Heart right ventricle (tissue), 16 donors: ENCODE data around the gene ZNF425. TPM values are rescaled to one million over a fixed set of nuclear protein-coding genes. Genes with fewer than 3 reads are reported as not detected.

Experiments used
- ATAC-seq, 8 donors: fragments of 200-7000 bp; cut with Tn5 transposase; one replicate each; pipeline ENCODE4 v1.9.1; 2020; ENCODE audit warnings: mild to moderate bottlenecking in 8 of 8, moderate library complexity in 8 of 8, moderate number of reproducible peaks in 1 of 8
- DNase-seq, 2 donors: peaks; one replicate each; pipeline ENCODE4 v3.0.0-alpha.2; 2020
- H3K27ac ChIP-seq, 10 donors: fragments of 200-600 bp; sonication (generic) in 2 of 10; one replicate each; pipeline versions ENCODE4 v1.5.0 to v1.8.0; 2020 to 2022; ENCODE audit warnings: mild to moderate bottlenecking in 3 of 10
- H3K27me3 ChIP-seq, 7 donors: fragments of 200-600 bp; one replicate each; pipeline ENCODE4 v1.8.0; 2021 to 2022; ENCODE audit warnings: mild to moderate bottlenecking in 2 of 7
- H3K36me3 ChIP-seq, 9 donors: fragments of 200-600 bp; sonication (generic) in 1 of 9; one replicate each; pipeline versions ENCODE4 v1.5.0 to v1.8.0; 2020 to 2022; ENCODE audit warnings: mild to moderate bottlenecking in 2 of 9
- H3K4me1 ChIP-seq, 9 donors: fragments of 200-600 bp; sonication (generic) in 1 of 9; one replicate each; pipeline versions ENCODE4 v1.5.0 to v1.8.0; 2020 to 2022; ENCODE audit warnings: mild to moderate bottlenecking in 4 of 9
- H3K4me3 ChIP-seq, 10 donors: fragments of 200-600 bp; sonication (generic) in 2 of 10; one replicate each; pipeline versions ENCODE4 v1.5.0 to v1.8.0; 2020 to 2022; ENCODE audit warnings: mild to moderate bottlenecking in 7 of 10, moderate library complexity in 2 of 10
- H3K9me3 ChIP-seq, 11 donors: fragments of 200-600 bp in 10 of 11; sonication (generic) in 2 of 11; one replicate each; pipeline versions ENCODE4 v1.5.0 to v1.8.0; 2013 to 2022; ENCODE audit warnings: mild to moderate bottlenecking in 2 of 11, control low read depth in 1 of 11, moderate library complexity in 1 of 11
- WGBS, 2 donors: extraction: QIAGEN DNeasy Blood & Tissue Kit; methylation state at CpG; one replicate each; pipeline ENCODE4 v1.1.7; 2013; ENCODE audit warnings: inconsistent platforms in 1 of 2; 5-methylcytosine and 5-hydroxymethylcytosine counted together
- intact Hi-C, 10 donors: fragments of 100-400 bp; cut with DNase I; formaldehyde crosslinking; loops; one replicate each; pipeline versions ENCODE4 v1.11.1 to v1.14.2; 2022
- polyA plus RNA-seq, 2 donors: library from polyadenylated mRNA; stranded (reverse); fragments of 200-250 nt; gene quantifications; one replicate each; pipeline ENCODE4 v1.2.3, GENCODE V29; 2013
- total RNA-seq, 10 donors: library from RNA; stranded (reverse); fragmentation: NEBNext Ultra II Directional in 3 of 10; extraction: Animal tissue kit (Norgen Biotek cat#: 25700) in 3 of 10; gene quantifications; one replicate each; pipeline versions ENCODE4 v1.2.1 to v1.2.4, GENCODE V29; 2021 to 2023
- TF ChIP-seq, protein P1 (sequence below), 9 donors: fragments of 200-600 bp; sonication (generic) in 2 of 9; IDR thresholded peaks; one replicate each; pipeline versions ENCODE4 v1.5.0 to v1.8.0; 2021 to 2022; ENCODE audit warnings: antibody characterized with exemption in 9 of 9, mild to moderate bottlenecking in 5 of 9, moderate library complexity in 1 of 9
- donor health status: Arrhythmogenic right ventricular cardiomyopathy.
- donor health status: ischemic (EF 13 %, LVEDD 7.1; RV severe dilation, severe dysfunction).
- donor health status: healthy with polysubstance abuse.
- donor health status: DM: no; HTN: yes; CAD: no.
- donor health status: DM: no; HTN: no; CAD: no.
- donor health status: ischemic (EF 25% LVEDD 6.9; RV normal size, moderate dysfunction).
- donor health status: ischemic (EF 25% LVEDD 5.7; RV mildly dilated, moderate dysfunction).
- donor health status: healthy.
- donor health status: DM: yes; HTN: yes; CAD: no.
- donor health status: Ischemic cardiomyopathy.
- donor health status: ischemic (EF 35%, LVEDD 5.7; RV mildly dilated, moderate dysfunction).
- donor health status: nonischemic (EF 11% LVEDD 7.7; RV severe dilation, severe dysfunction).
- donor health status: DM: yes; HTN: yes; CAD: no.
- donor health status: PGD.
- donor health status: ischemic (EF 29% LVEDD 5.4; RV normal size, mild dysfunction).
- donor health status: nonischemic (EF 23%, LVEDD 6.1; RV moderate dilation, normal function).

Gene ZNF425
- total and polyA plus RNA-seq, 12 donors = 0.28 to 1.2 (median 0.73) TPM

DNA sequence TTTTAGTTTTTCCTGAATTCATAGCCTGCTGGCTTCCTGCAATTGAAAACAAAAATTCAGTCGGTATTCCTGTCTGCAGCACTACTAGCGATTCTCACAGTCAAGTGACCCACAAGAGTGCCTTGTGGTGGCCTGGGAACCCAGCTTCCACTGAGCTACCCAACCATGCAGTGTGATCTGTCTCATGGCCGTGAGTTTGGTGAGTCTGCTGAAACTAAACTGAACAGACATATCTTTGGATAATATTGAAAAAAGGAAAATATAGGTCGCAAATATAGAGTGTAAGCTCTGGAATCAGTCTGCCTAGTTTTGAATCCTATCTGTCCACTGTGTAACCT lies 53.7 kb downstream of the ZNF425 start:
- Histone ChIP-seq H3K36me3 (peaks cover 0 to 74% (median 26%) of the 10 kb centered on the region in 9 donors), H3K4me3 (no peak overlapping the region), H3K27ac (peak overlapping the region in 8 of 10 donors; percentile 21 to 82 (median 56)), H3K9me3 (no peaks in the 10 kb centered on the region), H3K27me3 (no peaks in the 10 kb centered on the region), H3K4me1 (peaks cover 0 to 12% (median 0%) of the 10 kb centered on the region in 9 donors)
- WGBS, 2 donors = 78 to 83% methylated on average over 4 of the region's 4 CpGs
- TF ChIP-seq, protein P1, sequence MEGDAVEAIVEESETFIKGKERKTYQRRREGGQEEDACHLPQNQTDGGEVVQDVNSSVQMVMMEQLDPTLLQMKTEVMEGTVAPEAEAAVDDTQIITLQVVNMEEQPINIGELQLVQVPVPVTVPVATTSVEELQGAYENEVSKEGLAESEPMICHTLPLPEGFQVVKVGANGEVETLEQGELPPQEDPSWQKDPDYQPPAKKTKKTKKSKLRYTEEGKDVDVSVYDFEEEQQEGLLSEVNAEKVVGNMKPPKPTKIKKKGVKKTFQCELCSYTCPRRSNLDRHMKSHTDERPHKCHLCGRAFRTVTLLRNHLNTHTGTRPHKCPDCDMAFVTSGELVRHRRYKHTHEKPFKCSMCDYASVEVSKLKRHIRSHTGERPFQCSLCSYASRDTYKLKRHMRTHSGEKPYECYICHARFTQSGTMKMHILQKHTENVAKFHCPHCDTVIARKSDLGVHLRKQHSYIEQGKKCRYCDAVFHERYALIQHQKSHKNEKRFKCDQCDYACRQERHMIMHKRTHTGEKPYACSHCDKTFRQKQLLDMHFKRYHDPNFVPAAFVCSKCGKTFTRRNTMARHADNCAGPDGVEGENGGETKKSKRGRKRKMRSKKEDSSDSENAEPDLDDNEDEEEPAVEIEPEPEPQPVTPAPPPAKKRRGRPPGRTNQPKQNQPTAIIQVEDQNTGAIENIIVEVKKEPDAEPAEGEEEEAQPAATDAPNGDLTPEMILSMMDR (IDR thresholded peaks at IDR 0.05) = no peak
- DNase-seq (no peak), ATAC-seq (peak in 2 of 8 donors; percentile 15 to 24)
- intact Hi-C loops = no loop called here

DNA sequence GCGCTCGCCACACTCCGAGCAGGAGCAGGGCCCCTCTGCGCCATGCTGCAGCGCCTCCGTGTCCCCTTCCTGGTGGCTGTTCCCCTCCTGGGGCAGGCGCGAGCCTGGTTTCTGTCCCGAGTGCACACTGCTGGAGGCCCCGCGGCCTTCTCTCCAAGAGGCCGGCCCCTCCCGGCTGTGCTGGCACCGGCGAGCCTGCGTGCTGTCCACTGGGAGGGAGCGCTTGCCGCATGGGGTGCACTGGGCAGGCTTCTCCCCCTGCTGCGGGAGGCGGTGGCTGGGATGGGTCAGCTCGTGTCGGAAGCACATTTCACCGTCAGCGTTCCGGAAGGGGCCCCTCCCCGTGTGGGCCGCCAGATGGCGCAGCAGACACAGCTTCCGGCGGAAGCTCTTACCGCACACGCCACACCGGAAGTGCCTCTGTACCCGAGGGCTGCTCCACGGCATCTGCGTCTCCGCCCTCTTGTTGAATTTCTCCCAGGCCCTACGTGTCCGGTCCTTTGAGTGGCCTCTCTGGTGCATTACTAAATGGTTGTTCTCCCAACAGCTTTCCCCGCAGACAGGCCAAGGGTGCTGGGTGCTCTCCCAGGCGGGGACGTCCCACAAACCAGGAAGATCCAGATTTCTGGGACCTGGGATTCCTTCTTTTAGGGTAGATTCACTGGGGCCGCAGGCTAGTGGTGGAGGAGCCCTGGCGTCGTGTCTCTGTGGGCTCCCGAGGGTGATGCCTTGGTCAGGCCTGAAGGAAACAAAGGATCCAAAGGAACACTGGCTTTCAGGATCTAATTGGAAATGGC lies 54.3 kb downstream of the ZNF425 start:
- intact Hi-C loops = no loop called here
- WGBS, 2 donors = 69 to 70% methylated on average over 43 to 46 of the region's 46 CpGs
- Histone ChIP-seq H3K4me1 (peaks cover 0 to 12% (median 0%) of the 10 kb centered on the region in 9 donors), H3K9me3 (no peaks in the 10 kb centered on the region), H3K27me3 (no peaks in the 10 kb centered on the region), H3K27ac (peak overlapping the region in 9 of 10 donors; percentile 21 to 82 (median 55)), H3K4me3 (peak overlapping the region in 1 of 10 donors; percentile 20), H3K36me3 (peaks cover 0 to 70% (median 26%) of the 10 kb centered on the region in 9 donors)
- peak; percentile 45 to 81 (median 62) for ATAC-seq
- TF ChIP-seq, protein P1 (IDR thresholded peaks at IDR 0.05) = peak in 6 of 9 donors; percentile 16 to 46 (median 36)
- DNase-seq = peak in 1 of 2 donors; percentile 42

DNA sequence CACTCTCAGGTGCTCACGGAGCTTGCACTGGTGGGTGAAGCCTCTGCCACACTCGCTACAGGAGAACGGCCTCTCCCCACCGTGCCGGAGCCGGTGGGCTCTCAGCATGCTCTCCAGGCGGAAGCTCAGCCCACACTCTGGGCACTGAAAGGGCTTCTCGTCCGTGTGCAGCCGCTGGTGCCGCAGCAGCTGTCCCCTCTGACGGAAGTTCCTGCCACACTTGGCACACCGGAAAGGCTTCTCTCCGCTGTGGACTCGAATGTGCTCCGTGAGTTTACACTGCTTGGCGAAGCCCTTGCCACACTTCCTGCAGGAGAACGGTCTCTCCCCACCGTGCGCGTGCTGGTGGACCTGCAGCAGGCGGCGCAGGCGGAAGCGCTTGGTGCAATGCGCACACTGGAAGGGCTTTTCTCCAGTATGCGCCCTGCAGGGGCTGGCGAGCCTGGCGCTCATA lies 54.9 kb downstream of the ZNF425 start:
- DNase-seq (no peak), ATAC-seq (peak in 4 of 8 donors; percentile 7 to 57 (median 18))
- H3K36me3 ChIP-seq = peaks cover 0 to 64% (median 26%) of the 10 kb centered on the region in 9 donors
- WGBS, 2 donors = 95% methylated on average over 29 of the region's 29 CpGs
- H3K27ac ChIP-seq = peak overlapping the region in 7 of 10 donors; percentile 22 to 82 (median 58)
- TF ChIP-seq, protein P1 (IDR thresholded peaks at IDR 0.05) = no peak
- peaks cover 0 to 12% (median 0%) of the 10 kb centered on the region in 9 donors for H3K4me1 ChIP-seq
- no peaks in the 10 kb centered on the region for H3K27me3 ChIP-seq
- no peaks in the 10 kb centered on the region for H3K9me3 ChIP-seq
- intact Hi-C loops = no loop called here
- H3K4me3 ChIP-seq = peak overlapping the region in 1 of 10 donors; percentile 20

DNA sequence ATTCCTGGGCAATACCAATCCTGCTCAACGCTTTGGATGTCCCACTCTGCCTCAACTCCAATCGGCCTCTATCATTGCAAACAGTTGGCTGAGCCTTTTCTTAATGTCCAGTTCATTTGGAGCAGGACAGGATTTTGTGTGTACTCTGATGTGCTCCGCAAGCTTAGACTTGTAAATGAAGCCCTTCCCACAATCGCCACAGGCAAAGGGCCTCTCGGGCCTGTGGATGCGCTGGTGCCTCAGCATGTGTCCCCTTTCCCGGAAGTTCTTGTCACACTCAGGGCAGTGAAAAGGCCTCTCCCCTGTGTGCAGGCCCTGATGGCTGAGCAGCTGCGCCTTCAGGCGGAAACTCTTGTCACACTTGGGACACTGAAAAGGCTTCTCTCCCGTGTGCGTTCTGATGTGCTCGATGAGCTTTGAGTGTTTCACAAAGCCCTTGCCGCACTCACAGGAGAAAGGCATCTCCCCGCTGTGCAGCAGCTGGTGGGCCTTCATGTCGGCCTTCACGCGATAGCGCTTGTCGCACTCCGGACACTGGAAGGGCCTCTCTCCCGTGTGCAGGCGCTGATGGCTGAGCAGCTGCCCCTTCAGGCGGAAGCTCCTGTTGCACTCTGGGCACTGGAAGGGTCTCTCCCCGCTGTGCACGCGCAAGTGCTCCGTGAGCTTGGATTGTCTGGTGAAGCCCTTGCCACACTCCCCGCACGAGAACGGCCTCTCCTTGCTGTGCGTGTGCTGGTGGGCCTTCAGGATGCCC lies 55.6 kb downstream of the ZNF425 start:
- Histone ChIP-seq H3K36me3 (peaks cover 0 to 63% (median 26%) of the 10 kb centered on the region in 9 donors), H3K4me1 (peaks cover 0 to 17% (median 0%) of the 10 kb centered on the region in 9 donors), H3K27me3 (no peaks in the 10 kb centered on the region), H3K27ac (no peak overlapping the region), H3K4me3 (no peak overlapping the region), H3K9me3 (no peaks in the 10 kb centered on the region)
- intact Hi-C loops = no loop called here
- ATAC-seq (no peak), DNase-seq (no peak)
- 95 to 96% methylated on average over 31 of the region's 31 CpGs for WGBS, 2 donors
- TF ChIP-seq, protein P1 (IDR thresholded peaks at IDR 0.05) = no peak
